HL-60 (cell line): Measurements from ENCODE around the gene SEPTIN10.

ENCODE experiments used
- POLR2AphosphoS5 ChIP-seq: IDR thresholded peaks from 2 replicates; pipeline ENCODE4 v1.6.1; 2012; ENCODE audit warnings: low read depth
- SPI1 ChIP-seq: IDR thresholded peaks from 2 replicates; pipeline ENCODE4 v1.6.1; 2012; ENCODE audit warnings: low read depth, mild to moderate bottlenecking, borderline replicate concordance
- TF ChIP-seq, protein P1 (sequence below): IDR thresholded peaks from one replicate; pipeline ENCODE4 v1.5.1; 2011; ENCODE audit warnings: low read length, control low read depth, inconsistent platforms; ENCODE audit not compliant: insufficient read depth

DNA sequence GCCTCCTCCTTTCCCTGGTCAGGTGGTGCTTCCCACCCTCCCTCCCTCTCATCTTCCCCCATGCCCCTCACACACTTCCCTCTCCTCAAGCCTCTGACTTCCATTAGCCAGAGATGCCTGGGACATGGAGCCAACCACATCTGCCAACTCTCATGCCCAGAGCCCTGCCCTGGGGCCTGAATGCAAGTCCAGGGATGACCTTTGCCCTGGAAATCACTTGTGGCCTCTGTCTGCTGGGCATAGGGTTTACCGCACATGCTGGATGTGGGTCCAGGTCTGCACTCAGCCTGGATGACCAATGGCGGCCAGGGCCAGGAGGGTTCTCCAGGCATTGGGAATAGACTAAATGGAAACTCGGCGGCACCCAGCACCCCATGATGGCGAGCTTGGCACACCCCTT, 98.9 kb downstream of the SEPTIN10 start:
- TF ChIP-seq, protein P1, sequence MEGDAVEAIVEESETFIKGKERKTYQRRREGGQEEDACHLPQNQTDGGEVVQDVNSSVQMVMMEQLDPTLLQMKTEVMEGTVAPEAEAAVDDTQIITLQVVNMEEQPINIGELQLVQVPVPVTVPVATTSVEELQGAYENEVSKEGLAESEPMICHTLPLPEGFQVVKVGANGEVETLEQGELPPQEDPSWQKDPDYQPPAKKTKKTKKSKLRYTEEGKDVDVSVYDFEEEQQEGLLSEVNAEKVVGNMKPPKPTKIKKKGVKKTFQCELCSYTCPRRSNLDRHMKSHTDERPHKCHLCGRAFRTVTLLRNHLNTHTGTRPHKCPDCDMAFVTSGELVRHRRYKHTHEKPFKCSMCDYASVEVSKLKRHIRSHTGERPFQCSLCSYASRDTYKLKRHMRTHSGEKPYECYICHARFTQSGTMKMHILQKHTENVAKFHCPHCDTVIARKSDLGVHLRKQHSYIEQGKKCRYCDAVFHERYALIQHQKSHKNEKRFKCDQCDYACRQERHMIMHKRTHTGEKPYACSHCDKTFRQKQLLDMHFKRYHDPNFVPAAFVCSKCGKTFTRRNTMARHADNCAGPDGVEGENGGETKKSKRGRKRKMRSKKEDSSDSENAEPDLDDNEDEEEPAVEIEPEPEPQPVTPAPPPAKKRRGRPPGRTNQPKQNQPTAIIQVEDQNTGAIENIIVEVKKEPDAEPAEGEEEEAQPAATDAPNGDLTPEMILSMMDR = no peak
- TF ChIP-seq POLR2AphosphoS5 (no peak), SPI1 (no peak)
